Ammon's horn (tissue), 1 donor: ENCODE results near the gene TAS2R38.
A peak's percentile ranks its signal among the peaks of the same experiment; 100 is the strongest.

Experiments used
- DNase-seq: peaks from one replicate; pipeline ENCODE4 v3.0.0-alpha.2; 2016; ENCODE audit warnings: low spot score

The TAS2R38 gene

DNA sequence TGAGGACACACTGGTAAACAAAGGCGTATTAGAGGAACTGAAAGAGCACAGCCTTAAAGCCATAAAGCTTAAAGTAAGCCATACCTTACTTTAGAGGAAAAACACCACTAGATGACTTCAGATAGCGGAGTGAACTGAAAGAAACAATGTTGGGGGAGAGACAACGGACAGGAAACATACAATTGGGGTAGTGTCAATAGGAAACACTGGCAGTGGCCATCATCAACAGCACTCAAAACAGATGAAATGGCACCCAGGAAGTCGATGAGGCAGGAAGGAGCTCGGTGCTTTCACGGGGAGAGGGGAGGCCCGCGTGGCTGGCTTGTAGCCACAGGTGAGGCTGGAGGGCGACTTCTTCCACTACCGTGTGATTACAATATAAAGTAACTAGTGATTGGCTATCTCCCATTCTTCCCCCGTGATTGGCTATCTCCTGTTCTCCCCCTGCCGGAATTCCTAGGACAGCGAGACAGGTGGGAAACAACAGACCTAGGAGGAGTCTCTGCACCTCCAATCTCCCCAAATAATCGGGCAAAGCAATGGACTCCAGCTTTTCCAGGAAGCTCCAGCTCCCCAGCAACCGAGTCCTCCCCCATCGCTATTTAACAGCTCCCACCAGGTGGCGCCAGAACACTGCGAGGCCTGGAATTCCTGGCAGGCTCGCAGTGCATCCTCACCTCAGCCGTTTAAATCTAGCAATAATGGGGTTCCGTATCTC, 2.4 kb upstream of the TAS2R38 start:
- peak; percentile 82 for DNase-seq

- no peak for DNase-seq
Observed at GRCh38 chr7:141974831-141975230, 1.3 kb upstream of the TAS2R38 start.

DNA sequence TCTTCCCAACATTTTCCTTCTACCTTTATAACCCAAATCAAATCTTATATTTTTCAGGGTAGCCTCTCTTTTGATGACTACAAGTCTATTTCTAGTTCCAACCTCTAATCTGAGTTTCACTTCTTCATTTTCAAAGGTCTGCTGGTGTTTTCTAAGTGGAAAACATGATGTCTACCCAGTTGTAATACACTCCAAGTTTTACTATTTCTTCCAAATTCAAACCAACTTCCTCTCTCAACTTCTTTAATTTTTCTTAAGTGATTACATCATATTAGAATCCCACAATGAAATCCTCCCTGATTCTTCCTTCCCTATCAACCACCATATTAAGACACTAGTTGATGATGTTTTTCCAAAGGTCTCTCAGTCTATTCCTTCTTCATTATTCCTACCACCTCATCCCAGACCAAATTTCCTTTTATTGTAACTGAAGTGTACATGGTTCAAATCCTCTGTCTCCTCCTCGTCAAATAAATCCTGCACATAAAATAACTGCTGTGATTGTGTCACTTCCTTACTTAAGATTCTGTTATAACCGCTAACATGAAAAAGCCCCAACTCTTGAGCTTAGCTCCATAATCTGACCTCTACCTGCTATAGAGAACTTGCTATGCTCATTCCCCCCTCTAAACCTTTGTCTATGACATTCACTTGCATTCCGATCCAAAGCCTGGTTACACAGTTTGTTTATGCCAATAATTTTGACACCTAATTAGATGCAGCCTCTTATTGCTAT, 12.7 kb downstream of the TAS2R38 start:
- DNase-seq = peak; percentile 8

- peak; percentile 40 for DNase-seq
Observed at GRCh38 chr7:141956084-141956483, 17.5 kb downstream of the TAS2R38 start.

- no peak for DNase-seq
Observed at GRCh38 chr7:141954334-141954733, 19.2 kb downstream of the TAS2R38 start.

DNA sequence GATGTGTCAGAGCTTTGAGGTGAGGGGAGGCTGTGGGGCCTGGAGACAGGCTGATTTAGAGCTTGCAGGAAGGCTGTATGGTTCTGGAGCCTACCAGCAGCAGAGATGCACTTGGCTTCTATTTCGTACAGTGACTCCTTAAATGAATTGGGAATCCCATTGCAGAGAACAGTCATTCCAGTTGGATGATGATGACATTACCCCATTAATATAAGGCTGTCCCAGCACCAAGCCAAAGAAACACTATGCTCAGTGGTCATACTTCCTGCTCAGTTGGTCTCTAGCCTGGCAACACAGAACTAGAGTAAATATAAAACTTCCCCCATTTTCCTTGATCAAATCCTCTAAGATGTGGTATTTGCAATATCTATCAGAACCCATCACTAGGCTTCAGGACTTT, 21.1 kb downstream of the TAS2R38 start:
- no peak for DNase-seq

DNA sequence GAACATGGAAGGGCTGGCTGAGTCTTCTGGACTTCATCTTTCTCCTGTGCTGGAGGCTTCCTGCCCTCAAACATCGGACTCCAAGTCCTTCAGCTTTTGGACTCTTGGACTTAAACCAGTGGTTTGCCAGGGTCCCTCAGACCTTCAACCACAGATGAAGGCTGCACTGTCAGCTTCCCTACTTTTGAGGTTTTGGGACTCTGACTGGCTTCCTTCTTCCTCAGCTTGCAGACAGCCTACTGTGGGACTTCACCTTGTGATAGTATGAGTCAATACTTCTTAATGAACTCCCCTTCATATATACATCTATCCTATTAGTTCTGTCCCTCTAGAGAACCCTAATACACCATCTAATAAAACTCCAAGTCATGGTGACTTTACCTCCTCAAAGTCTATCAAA, 22.8 kb downstream of the TAS2R38 start:
- peak; percentile 30 for DNase-seq

DNA sequence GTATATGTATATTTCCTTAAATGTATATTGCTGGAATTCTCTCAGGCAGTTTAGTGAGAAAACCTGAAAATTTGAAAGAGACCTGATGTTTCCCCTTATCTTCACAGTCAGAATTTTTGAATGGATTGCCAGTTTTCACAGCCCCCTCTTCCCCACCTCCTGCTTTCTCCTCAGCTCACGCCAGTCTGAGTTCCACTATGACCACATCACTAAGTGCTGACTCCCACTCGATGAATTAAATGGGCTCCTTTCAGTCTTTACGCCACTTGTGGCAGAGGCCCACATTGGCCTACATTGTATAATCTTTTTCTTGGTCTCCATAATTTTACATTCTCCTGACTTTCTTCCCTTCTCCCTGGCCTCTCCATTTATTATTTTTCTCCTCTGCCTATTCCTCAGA, 23.7 kb downstream of the TAS2R38 start:
- DNase-seq = no peak

- no peak for DNase-seq
Observed at GRCh38 chr7:141949451-141949850, 24.1 kb downstream of the TAS2R38 start.

GRCh38 chr7:141949021-141949420, 24.6 kb downstream of the TAS2R38 start:
- no peak for DNase-seq

- DNase-seq = no peak
Observed at GRCh38 chr7:141946796-141947195, 26.8 kb downstream of the TAS2R38 start, which contains the start of gene CLEC5A. Gene CLEC5A (minus strand): TSS chr7:141946974. CDS start chr7:141946292, 682 bp downstream.

DNA sequence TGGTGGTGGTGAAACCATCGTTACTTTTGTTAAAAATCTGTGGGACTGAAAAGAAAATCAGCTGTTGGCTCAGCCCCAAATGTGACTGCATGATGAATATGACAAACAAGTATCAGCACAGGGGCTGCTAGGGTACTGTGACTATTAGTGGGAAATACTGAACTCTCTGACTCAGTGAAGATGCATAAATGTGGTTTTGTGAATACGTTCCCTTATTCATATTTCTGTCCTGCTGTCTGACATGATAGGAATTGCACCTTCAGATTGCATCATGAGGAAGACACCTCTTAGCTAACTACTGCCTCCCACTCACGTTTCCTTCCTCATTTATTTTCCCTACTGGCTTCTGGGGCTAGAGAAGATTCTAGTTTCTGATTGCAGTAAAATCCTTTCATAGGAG, 28.2 kb downstream of the TAS2R38 start:
- DNase-seq = no peak

DNA sequence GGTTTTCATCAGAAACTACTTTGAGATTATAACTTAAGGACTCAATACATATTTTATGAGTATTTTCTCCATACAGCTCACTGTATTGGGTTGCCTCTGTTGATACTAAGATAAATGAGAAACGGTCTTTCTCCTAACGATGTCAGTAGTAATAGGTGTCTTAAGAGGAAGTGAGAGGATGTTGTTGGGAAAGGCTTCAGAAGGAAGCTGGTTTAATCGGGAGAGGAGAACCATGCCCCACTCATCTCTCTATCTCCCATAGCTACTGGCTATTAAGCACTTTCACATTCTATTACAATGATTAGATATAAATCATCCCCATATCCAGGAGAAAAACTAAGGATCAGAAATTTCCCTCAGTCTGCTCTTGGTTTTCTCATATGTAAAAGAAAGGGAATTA, 28.8 kb downstream of the TAS2R38 start:
- DNase-seq = no peak

DNA sequence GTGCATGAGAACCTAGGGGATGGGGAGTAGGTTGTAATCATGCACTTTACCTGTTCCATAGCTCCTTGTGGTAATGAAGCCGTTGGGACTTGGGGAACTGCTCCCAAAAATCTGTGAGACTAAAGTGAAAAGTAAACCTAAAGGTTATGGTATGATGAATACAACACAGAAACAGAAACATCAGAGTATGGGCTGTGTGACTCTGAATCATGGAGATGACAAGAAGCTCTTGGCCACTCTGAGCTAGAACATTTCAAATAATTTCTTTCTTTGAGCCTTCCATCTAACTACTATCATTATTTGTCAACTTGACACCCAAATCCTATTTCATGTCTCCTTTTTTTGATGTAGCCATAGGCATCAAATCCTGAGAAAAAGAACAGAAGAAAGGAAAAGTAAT, 29.7 kb downstream of the TAS2R38 start:
- DNase-seq = no peak

GRCh38 chr7:141941075-141941474, 32.5 kb downstream of the TAS2R38 start:
- no peak for DNase-seq

DNA sequence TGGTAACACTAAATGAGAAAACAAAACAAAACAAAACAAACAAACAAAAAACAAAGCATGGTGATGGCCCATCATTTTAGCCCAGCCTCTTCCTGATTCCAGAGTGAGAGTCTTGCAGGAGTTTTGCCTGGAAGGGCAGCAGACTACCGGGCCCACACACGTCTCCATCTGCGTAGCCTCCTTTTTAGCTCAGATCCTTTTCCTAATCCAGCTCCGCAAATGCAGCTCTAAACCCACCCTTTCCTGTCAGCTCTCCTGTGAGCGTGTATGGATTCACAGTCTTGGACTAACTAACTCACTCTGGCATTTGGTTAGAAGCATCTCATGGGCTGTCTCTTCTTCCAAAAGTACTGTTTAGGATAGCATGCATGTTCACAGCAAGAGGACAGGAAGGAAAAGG, 43.4 kb downstream of the TAS2R38 start:
- no peak for DNase-seq

- no peak for DNase-seq
Observed at GRCh38 chr7:141928845-141929195, 44.8 kb downstream of the TAS2R38 start.

- DNase-seq = no peak
Observed at GRCh38 chr7:141928146-141928844, 45.3 kb downstream of the TAS2R38 start.
